Hematopoietic multipotent progenitor cell treated with erythropoietin and hydrocortisone succinate and interleukin-3 and kit ligand, for 8 days (in vitro differentiated cells): ENCODE data around the gene C1QTNF3.
A peak's percentile ranks its signal among the peaks of the same experiment; 100 is the strongest.

Experiments used
- DNase-seq: peaks from one replicate; pipeline ENCODE4 v3.0.0-alpha.2; 2015

C1QTNF3 gene

DNA sequence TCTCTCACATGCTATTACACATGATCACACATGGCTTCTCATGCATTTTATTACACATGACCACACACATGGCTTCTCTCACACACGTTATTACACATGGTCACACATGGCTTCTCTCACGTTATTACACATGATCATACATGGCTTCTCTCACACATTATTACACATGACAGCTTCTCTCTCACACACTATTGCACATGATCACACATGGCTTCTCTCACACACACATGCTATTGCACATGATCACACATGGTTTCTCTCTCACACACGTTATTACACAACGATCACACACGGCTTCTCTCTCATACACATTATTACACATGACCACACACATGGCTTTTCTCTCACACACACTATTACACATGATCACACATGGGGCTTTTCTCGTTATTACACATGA, 57.6 kb downstream of the C1QTNF3 start:
- DNase-seq, result no peak

DNA sequence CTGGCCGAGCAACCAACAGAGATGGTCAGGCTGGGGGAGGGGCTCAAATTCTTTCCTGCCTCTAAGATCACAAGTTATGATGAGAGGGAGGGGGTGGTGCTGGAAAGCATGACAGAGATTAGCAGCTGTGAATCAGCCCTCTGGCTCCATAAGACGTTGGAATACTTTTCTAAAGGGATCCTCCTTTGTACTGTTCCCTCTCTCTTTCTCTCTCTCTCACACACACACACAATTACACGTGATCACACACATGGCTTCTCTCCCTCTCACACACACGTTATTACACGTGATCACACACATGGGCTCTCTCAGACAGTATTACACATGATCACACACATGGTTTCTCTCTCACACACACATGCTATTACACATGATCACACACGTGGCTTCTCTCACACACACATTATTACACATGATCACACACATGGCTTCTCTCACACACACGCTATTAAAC, 58.3 kb downstream of the C1QTNF3 start, which contains the start of gene SLC45A2:
SLC45A2 (minus strand) TSS at position 23 of the 454 bp plus-strand sequence. CDS start 110 bp downstream, outside the sequence.
- no peak for DNase-seq

DNA sequence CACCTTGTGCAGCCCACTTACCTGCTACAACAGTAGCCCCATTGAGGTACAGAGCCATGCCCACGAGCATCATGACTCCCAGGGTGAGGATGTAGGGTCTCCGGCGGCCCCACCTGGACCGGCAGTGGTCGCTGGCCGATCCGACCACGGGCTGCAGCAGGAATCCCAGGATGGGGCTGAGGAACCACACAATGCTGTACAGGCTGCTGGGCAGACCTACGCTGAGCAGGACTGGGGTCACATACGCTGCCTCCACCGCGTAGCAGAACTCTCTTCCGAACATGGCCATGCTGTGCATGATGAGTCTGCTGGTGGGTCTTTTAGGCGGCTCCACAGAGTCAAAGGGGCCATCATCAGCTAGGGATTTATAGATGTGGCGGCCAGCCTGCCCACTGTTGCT, 58.8 kb downstream of the C1QTNF3 start:
- no peak for DNase-seq

DNA sequence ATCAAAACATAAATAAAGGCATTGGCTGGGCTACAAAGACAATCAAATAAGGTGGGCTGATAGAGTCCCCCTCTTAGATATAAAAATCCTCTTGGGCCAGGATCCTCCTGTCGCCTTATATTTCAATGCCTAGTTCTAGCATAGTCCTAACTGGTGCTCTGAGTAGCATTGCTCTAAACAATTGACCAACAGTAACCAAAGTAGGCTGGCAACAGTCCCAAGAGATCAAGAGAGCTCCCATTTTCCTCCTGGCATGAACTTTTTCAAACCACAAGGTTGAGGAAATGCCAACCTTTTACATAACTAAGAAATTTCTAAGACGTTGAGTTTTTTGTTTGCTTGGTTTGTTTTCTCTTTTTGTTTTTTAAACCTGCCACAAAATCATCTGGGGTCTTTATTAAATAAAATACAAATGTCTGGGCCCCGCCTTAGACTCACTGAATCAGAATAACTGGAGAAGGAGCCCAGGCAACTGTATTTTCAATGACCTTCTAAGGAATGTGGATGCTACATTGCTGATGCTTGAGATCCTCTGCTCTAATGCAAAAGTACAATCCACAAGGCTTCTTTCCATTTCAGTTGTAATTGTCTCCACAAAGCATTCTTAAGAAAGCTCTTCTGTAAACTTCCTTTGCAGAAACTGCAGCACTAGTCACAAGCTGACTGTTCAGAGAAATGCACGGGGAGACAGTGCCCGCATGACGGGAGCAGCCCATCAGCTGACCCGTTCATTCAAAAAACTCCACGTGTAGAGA, 61.4 kb downstream of the C1QTNF3 start:
- DNase-seq, result no peak

DNA sequence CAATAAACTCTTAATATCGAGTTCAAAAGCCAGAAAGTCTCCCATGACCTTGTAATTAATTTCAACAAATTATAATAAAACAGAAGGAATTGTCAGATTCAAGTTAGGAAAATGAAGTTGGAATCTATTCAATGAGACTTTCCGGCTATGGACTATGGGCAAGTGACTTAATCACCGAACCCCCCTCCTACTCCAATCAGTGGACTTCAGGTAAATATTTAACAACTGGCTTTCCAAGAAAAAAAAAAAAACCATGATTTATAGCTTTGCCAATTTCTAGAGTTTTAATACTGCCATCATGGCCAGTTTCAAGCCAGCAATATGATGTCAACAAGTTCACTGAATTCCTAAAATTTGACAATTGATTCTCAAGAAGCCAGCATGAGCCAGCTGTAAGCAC, 63.0 kb downstream of the C1QTNF3 start:
- no peak for DNase-seq

DNA sequence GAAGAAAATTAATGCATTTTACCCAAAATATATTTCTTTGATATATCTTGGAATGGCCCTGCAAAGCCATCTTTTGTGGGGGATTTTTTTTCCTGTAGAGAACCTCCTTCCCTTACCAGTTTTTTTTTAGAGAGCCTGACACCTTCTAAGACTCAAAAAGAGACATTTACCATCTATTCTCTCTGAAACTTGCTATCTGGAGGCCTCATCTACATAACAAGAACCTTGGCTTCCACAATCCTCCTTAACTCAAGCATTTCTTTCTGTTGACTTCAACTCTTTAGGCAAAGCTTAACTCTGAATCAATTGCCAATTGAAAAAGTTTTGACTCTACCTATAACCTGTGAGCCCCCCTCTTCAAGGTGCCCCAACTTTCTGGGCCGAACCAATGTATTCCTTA, 64.7 kb downstream of the C1QTNF3 start:
- DNase-seq, result no peak

DNA sequence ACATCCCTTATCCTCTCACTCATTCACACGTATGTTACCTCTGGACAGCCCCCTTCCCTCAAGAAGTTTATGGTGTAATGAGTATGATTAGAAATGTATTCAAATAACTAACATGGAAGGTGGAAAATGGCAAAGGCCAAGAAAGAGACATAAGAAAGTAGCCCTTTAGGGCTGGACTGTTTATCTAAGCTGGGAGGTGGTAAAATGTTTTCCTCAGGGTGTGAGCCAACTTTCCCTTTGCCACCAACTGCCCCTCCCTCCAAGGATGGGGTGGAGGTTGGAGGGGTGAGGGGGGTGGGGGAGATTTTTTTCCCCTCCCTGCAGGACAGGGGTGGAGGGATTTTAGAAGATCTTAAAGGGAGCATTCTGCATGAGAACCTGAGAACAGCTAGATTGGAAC, 66.7 kb downstream of the C1QTNF3 start:
- no peak for DNase-seq

DNA sequence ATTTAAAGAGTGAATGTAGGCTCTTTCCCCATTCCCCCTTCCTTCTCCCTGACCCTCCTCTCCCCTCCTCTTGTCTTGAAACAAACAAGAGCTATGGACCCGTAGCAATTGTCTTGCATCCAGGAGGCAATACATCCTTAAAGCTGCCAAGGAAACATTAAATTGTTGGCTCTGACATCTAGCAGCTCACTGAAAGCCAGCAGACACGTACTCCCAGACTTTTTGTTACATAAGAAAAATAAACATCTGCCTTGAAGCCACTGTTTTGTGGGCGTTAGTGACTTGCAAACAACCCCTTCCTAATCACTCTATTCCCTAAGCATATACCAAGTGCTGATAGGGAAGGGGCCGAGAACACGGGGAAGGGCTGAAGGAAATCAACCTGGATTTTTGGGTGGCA, 67.2 kb downstream of the C1QTNF3 start:
- DNase-seq, result no peak

DNA sequence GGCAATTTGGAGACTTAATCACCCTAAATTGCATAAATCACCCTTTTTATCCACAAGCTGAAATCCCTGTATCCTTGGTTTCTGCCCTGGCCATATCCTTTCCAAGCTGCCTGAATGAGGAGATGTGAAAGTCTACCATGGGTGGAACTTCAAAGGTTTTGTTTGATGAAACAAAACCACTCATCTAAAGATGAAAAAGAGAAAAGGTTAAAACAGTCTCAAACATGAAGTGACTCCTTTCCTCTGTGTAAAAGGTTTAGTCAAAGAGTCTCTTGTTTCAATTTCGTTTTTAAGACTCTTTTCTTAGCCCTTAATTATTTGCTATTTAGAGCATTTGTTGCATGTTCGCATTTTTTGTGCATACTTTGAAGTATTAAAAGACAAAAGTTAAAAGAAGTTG, 69.7 kb downstream of the C1QTNF3 start:
- DNase-seq, result no peak

DNA sequence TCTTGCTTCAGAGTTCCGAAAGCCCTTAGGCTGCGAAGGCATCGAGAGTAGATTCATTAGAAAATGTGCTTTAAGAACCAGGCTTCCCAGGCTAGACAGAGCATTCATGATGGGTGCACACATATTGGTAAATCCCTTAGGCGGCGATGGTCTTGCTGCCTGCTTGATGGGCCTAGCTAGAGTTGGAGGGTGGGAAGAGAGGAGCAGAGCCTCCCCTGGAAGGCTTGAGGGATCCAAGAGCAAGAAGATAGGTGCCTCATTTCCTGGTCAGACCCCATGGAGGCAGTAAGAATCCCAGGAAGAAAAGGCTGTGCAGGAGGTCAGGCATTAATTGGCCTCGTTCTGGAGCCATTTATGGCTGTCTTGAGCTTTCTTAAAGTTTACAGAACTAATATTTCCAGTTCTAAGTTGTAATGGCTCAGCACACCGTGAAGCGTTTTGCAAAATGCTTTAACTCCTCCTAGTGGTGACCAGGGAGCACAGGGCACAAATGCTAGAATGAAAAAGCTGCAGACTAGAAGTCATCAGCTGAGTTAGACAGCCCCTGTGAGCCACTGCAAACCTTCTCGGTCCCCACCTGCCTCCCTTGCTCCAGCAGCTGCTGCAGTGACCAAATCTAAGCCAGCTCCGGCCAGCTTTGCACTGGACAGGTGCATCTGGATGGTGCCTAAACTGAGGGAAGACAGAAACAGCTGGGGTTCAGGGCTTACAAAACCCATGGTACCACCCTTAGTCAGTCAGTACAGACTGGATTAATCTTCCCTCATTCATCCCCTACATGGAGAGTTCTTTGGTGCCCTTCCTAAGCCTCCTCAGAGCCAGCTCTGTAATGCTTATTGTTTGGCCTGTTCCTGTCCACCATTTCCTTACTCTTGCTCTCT, 73.2 kb downstream of the C1QTNF3 start:
- peak; percentile 30 for DNase-seq

DNA sequence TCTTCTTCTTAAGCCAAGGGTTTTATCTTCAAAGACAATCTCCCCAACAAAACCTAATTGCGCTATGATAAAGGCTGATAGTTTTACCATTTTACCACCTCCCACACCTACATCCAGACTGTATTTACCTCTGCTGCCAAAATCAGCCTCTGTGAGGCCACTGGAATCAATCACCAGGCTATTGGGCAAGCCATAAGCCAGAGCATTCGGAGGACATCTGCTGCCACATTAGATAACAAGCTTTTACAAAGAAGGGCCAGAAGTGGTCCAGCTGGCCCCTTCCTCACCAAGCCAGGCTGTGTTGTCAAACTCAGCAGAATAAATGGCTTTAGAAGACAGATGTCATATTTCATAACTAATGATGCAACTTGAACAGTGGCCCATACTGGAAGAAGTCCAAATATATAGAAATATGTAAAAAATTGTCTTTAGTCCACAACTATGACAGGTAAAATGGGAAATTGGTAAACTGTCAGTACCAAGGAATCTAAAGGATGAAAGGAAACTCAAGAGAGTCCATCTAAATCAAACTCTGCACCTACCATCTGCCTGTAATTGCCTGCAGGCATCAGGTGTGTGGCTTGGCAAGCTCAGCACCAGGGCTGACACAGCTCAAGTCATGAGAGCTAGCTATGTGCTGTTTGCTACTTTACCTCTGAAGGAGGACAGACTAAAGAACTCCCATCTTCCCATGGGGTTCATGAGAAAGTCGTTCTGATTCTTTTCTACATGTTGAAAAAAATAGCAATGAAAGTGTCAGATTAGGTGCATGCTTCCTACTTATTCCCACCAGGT, 74.6 kb downstream of the C1QTNF3 start:
- DNase-seq, result no peak
